ENCODE results near the gene G6PC3.

- TF ChIP-seq, protein P1, sequence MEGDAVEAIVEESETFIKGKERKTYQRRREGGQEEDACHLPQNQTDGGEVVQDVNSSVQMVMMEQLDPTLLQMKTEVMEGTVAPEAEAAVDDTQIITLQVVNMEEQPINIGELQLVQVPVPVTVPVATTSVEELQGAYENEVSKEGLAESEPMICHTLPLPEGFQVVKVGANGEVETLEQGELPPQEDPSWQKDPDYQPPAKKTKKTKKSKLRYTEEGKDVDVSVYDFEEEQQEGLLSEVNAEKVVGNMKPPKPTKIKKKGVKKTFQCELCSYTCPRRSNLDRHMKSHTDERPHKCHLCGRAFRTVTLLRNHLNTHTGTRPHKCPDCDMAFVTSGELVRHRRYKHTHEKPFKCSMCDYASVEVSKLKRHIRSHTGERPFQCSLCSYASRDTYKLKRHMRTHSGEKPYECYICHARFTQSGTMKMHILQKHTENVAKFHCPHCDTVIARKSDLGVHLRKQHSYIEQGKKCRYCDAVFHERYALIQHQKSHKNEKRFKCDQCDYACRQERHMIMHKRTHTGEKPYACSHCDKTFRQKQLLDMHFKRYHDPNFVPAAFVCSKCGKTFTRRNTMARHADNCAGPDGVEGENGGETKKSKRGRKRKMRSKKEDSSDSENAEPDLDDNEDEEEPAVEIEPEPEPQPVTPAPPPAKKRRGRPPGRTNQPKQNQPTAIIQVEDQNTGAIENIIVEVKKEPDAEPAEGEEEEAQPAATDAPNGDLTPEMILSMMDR (IDR thresholded peaks at IDR 0.05): no peak
- no peak for TF ChIP-seq POLR2A (IDR thresholded peaks at IDR 0.05)
These were observed 27.3 kb upstream of the G6PC3 start for GRCh38 chr17:44043272-44043696.
